MM.1S (cell line): Measurements from ENCODE around the gene YWHAH.

Source experiments
- EZH2 ChIP-seq: fragments of 300-600 bp; sonication (generic); optimal IDR thresholded peaks from 2 replicates; pipeline ENCODE3; 2017; ENCODE audit warnings: low read depth, mild to moderate bottlenecking, antibody characterized with exemption, low read length, mixed read lengths
- EZH2phosphoT487 ChIP-seq: fragments of 300-600 bp; sonication (generic); IDR thresholded peaks from 2 replicates; pipeline ENCODE4 v1.6.1; 2018; ENCODE audit warnings: antibody characterized with exemption, low read length
- TF ChIP-seq, protein P1 (sequence below): fragments of 300-600 bp; sonication (generic); IDR thresholded peaks from 2 replicates; pipeline ENCODE4 v1.5.1; 2016; ENCODE audit warnings: antibody characterized with exemption, low read length, mixed read lengths

DNA sequence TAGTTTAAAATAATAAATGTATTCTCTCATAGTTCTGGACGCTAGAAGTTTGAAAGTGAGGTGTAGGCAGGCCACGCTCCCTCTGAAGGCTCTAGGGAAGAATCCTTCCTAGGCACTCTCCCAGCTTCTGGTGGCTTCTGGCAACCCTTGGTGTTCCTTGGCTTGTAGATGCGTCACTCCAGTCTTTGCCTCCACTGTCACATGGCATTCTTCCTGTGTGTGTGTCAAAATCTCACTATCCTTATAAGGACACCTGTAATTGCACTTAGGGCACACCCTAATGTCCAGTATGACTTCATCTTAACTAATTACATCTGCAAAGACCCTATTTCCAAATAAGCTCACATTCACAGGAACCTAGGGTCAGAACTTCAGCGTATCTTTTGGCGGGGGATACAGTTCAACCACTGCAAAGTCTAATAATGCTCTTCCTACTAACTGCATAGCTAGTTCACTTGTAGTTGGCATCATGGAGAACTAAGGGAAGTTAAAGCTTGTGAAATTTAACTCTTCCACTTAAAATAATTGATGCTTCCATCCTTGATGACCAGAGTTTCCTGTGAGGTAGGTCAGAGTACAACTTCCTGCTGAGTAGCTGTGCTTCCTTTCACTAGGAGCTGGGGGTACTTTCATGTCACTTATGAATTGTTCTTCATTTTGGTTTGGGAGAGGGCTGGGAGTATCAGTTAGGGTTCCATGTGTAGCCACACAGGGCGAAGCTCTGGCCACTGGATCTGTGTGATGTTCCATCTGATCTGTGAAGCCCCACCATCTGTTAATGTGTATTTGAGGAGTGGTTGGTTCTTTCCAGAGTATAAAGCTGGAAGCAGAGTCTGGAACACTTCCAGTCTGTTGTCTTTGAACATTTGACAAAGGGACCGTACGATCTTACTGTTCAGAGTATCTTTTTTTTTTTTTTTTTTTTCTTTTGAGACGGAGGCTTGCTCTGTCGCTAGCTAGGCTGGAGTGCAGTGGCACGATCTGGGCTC is 10.5 kb downstream of the YWHAH start:
- TF ChIP-seq, protein P1, sequence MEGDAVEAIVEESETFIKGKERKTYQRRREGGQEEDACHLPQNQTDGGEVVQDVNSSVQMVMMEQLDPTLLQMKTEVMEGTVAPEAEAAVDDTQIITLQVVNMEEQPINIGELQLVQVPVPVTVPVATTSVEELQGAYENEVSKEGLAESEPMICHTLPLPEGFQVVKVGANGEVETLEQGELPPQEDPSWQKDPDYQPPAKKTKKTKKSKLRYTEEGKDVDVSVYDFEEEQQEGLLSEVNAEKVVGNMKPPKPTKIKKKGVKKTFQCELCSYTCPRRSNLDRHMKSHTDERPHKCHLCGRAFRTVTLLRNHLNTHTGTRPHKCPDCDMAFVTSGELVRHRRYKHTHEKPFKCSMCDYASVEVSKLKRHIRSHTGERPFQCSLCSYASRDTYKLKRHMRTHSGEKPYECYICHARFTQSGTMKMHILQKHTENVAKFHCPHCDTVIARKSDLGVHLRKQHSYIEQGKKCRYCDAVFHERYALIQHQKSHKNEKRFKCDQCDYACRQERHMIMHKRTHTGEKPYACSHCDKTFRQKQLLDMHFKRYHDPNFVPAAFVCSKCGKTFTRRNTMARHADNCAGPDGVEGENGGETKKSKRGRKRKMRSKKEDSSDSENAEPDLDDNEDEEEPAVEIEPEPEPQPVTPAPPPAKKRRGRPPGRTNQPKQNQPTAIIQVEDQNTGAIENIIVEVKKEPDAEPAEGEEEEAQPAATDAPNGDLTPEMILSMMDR = no peak
- TF ChIP-seq EZH2phosphoT487 (no peak), EZH2 (no peak)
